CD14-positive monocyte (primary cell): Measurements from ENCODE around the gene SMIM22. TPM values are rescaled to one million over a fixed set of nuclear protein-coding genes. Genes with fewer than 3 reads are reported as not detected.

Experiments
- DNase-seq, 3 donors: peaks; one replicate each; pipeline ENCODE4 v3.0.0-alpha.2; 2011 to 2022
- H2AFZ ChIP-seq: 2 replicates; pipeline ENCODE4 v1.6.0; 2012; ENCODE audit warnings: mild to moderate bottlenecking, low read depth, low read length, inconsistent platforms; ENCODE audit not compliant: insufficient read depth, poor library complexity, severe bottlenecking
- H3K27ac ChIP-seq, 2 donors: 1 replicate in 1 of 2; 2 replicates in 1 of 2; pipeline ENCODE4 v1.5.1; 2012 to 2013; ENCODE audit warnings: low read length in 2 of 2, control low read depth in 1 of 2, inconsistent platforms in 1 of 2, low read depth in 1 of 2, mild to moderate bottlenecking in 1 of 2
- H3K27me3 ChIP-seq, 2 donors: one replicate each; pipeline versions ENCODE4 v1.6.0 to v1.6.1; 2011 to 2013; ENCODE audit warnings: low read length in 2 of 2; ENCODE audit not compliant: control insufficient read depth in 2 of 2, insufficient read depth in 2 of 2
- H3K36me3 ChIP-seq, 2 donors: replicated peaks in 1 of 2; 1 replicate in 1 of 2; 2 replicates in 1 of 2; pipeline versions ENCODE4 v1.5.1 to v1.6.1; 2012 to 2013; ENCODE audit warnings: low read length in 2 of 2, control low read depth in 1 of 2, inconsistent platforms in 1 of 2, mild to moderate bottlenecking in 1 of 2; ENCODE audit not compliant: insufficient read depth in 2 of 2, control insufficient read depth in 1 of 2
- H3K4me1 ChIP-seq, 2 donors: 1 replicate in 1 of 2; 2 replicates in 1 of 2; pipeline versions ENCODE4 v1.5.1 to v1.6.1; 2012 to 2013; ENCODE audit warnings: low read length in 2 of 2, control low read depth in 1 of 2, inconsistent platforms in 1 of 2, mild to moderate bottlenecking in 1 of 2, moderate library complexity in 1 of 2; ENCODE audit not compliant: insufficient read depth in 2 of 2, control insufficient read depth in 1 of 2
- H3K4me2 ChIP-seq: replicated peaks from 2 replicates; pipeline ENCODE3; 2012; ENCODE audit warnings: low read length, moderate library complexity, mild to moderate bottlenecking; ENCODE audit not compliant: poor library complexity, severe bottlenecking; ENCODE audit errors: extremely low read depth
- H3K4me3 ChIP-seq, 3 experiments: fragments of 200-600 bp in 1 of 3; sonication (generic) in 1 of 3; replicated peaks in 1 of 3; 1 replicate in 2 of 3; 2 replicates in 1 of 3; pipeline ENCODE4 v1.5.1; 2011 to 2013; ENCODE audit warnings: low read length in 3 of 3, mild to moderate bottlenecking in 3 of 3, control low read depth in 2 of 3, low read depth in 2 of 3, inconsistent platforms in 1 of 3, moderate library complexity in 1 of 3
- H3K79me2 ChIP-seq: 2 replicates; pipeline ENCODE4 v1.6.0; 2012; ENCODE audit warnings: mild to moderate bottlenecking, control low read depth, inconsistent platforms, low read length, moderate library complexity; ENCODE audit not compliant: insufficient read depth
- H3K9ac ChIP-seq: 2 replicates; pipeline ENCODE4 v1.6.0; 2017; ENCODE audit warnings: low read length, mild to moderate bottlenecking; ENCODE audit not compliant: insufficient read depth, poor library complexity, severe bottlenecking
- H3K9me3 ChIP-seq, 2 donors: replicated peaks in 1 of 2; 1 replicate in 1 of 2; 2 replicates in 1 of 2; pipeline versions ENCODE4 v1.5.1 to v1.6.1; 2012 to 2013; ENCODE audit warnings: low read length in 2 of 2, control low read depth in 1 of 2; ENCODE audit not compliant: control insufficient read depth in 1 of 2, insufficient read depth in 1 of 2
- H4K20me1 ChIP-seq: 2 replicates; pipeline ENCODE4 v1.6.0; 2012; ENCODE audit warnings: mild to moderate bottlenecking, low read length, control low read depth, moderate library complexity; ENCODE audit not compliant: insufficient read depth
- H3K27ac Mint-ChIP-seq, 7 donors: one replicate each; pipeline ENCODE4 v1.8.0; 2020; ENCODE audit warnings: mild to moderate bottlenecking in 7 of 7, mixed read lengths in 7 of 7, moderate library complexity in 6 of 7, inconsistent platforms in 2 of 7
- H3K27me3 Mint-ChIP-seq, 3 donors: one replicate each; pipeline ENCODE4 v1.8.0; 2021 to 2022; ENCODE audit warnings: low read depth in 3 of 3, mild to moderate bottlenecking in 3 of 3, mixed read lengths in 3 of 3, moderate library complexity in 3 of 3, inconsistent platforms in 1 of 3
- H3K36me3 Mint-ChIP-seq, 2 donors: one replicate each; pipeline ENCODE4 v1.8.0; 2020; ENCODE audit warnings: mixed read lengths in 2 of 2, inconsistent platforms in 1 of 2, mild to moderate bottlenecking in 1 of 2
- H3K4me1 Mint-ChIP-seq: one replicate; pipeline ENCODE4 v1.8.0; 2020; ENCODE audit warnings: mild to moderate bottlenecking, mixed read lengths
- H3K4me3 Mint-ChIP-seq, 2 donors: one replicate each; pipeline ENCODE4 v1.8.0; 2020; ENCODE audit warnings: mild to moderate bottlenecking in 2 of 2, mixed read lengths in 2 of 2, moderate library complexity in 1 of 2
- H3K9me3 Mint-ChIP-seq, 7 donors: one replicate each; pipeline ENCODE4 v1.8.0; 2020 to 2022; ENCODE audit warnings: mixed read lengths in 7 of 7, mild to moderate bottlenecking in 6 of 7, moderate library complexity in 6 of 7, inconsistent platforms in 2 of 7
- CTCF ChIP-seq: fragments of 200-600 bp; IDR thresholded peaks from one replicate; pipeline ENCODE4 v1.8.0; 2022; ENCODE audit warnings: antibody characterized with exemption, mild to moderate bottlenecking
- WGBS: methylation state at CpG from one replicate; pipeline ENCODE4 v1.1.5; 2013; ENCODE audit warnings: missing lambda C conversion rate; ENCODE audit not compliant: insufficient coverage; 5-methylcytosine and 5-hydroxymethylcytosine counted together
- intact Hi-C, 2 donors: fragments of 100-400 bp; cut with micrococcal nuclease; formaldehyde crosslinking; loops; one replicate each; pipeline versions ENCODE4 v1.15.0 to v1.15.1; 2023
- polyA plus RNA-seq, 3 donors: library from polyadenylated mRNA; depleted of rRNA in 1 of 3; unstranded in 2 of 3; stranded (reverse) in 1 of 3; fragments of 300-500 nt in 2 of 3; fragments of >200 nt in 1 of 3; fragmentation: Illumina TruSeq in 2 of 3; gene quantifications; 1 replicate in 2 of 3; 2 replicates in 1 of 3; pipeline ENCODE4 v1.2.3, GENCODE V29; 2012 to 2021

Gene SMIM22
- polyA plus RNA-seq, 3 donors: not detected

DNA sequence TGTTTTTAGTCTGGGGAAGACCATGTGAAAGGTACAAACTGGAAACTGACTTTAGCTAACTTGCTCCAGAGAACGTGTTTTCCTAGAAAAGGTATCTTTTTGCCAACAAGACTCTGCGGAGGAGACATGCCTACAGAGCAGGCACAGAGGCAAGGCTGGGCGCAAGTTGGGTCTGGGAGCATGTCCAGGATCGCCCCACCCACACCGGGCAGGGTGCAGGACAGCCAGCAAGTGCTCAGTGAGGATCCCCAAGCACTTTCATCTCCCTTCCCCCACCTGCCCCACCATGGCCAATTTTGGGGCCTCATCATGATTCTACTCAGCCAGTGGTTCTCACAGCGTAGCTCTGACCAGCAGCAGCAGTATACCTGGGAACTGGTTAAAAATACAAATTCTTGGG is 25.5 kb downstream of the SMIM22 start:
- no peak overlapping the region for H2AFZ ChIP-seq
- Mint-ChIP-seq H3K9me3 (no peaks in the 10 kb centered on the region), H3K27me3 (peaks cover 0 to 2% (median 0%) of the 10 kb centered on the region in 3 donors), H3K27ac (peak overlapping the region in 1 of 7 donors; percentile 42), H3K4me3 (no peak overlapping the region), H3K4me1 (no peaks in the 10 kb centered on the region), H3K36me3 (peaks cover 84 to 99% of the 10 kb centered on the region in 2 donors)
- H3K36me3 ChIP-seq: peaks cover 83 to 99% of the 10 kb centered on the region in 2 donors
- no peak overlapping the region for H3K9ac ChIP-seq
- H4K20me1 ChIP-seq: peaks cover 10% of the 10 kb centered on the region
- no peaks in the 10 kb centered on the region for H3K27me3 ChIP-seq
- no peak for DNase-seq
- no peak for TF ChIP-seq CTCF
- 99% methylated on average over 6 of the region's 6 CpGs for WGBS
- H3K79me2 ChIP-seq: no peaks in the 10 kb centered on the region
- no peak overlapping the region for H3K27ac ChIP-seq
- intact Hi-C loops: no loop called here
- H3K4me2 ChIP-seq: no peak overlapping the region
- H3K9me3 ChIP-seq: no peaks in the 10 kb centered on the region
- H3K4me1 ChIP-seq: no peaks in the 10 kb centered on the region
- no peak overlapping the region for H3K4me3 ChIP-seq

GRCh38 chr16:4825196-4825595 is 30.0 kb downstream of the SMIM22 start:
- H3K79me2 ChIP-seq: peaks cover 2% of the 10 kb centered on the region
- peaks cover 83 to 100% of the 10 kb centered on the region in 2 donors for H3K36me3 Mint-ChIP-seq
- H3K4me1 Mint-ChIP-seq: no peaks in the 10 kb centered on the region
- H3K27me3 ChIP-seq: no peaks in the 10 kb centered on the region
- H3K9me3 ChIP-seq: no peaks in the 10 kb centered on the region
- H3K4me2 ChIP-seq: no peak overlapping the region
- 89% methylated on average over 6 of the region's 8 CpGs for WGBS
- no peak overlapping the region for H2AFZ ChIP-seq
- no peak for TF ChIP-seq CTCF
- peaks cover 86 to 100% of the 10 kb centered on the region in 2 donors for H3K36me3 ChIP-seq
- H3K9ac ChIP-seq: no peak overlapping the region
- H3K4me3 Mint-ChIP-seq: no peak overlapping the region
- peak overlapping the region in 2 of 7 donors; percentile 25 to 41 for H3K27ac Mint-ChIP-seq
- H3K27me3 Mint-ChIP-seq: no peaks in the 10 kb centered on the region
- intact Hi-C loops: no loop called here
- H4K20me1 ChIP-seq: peaks cover 28% of the 10 kb centered on the region
- H3K27ac ChIP-seq: no peak overlapping the region
- H3K4me3 ChIP-seq: no peak overlapping the region
- peaks cover 0 to 3% (median 0%) of the 10 kb centered on the region in 7 donors for H3K9me3 Mint-ChIP-seq
- no peak for DNase-seq
- H3K4me1 ChIP-seq: no peaks in the 10 kb centered on the region
